Stimulated activated CD4-positive, alpha-beta T cell treated with anti-CD3 and anti-CD28 coated beads, Interleukin-1b, Interleukin-23, amount 100 ng/mL, for 4 hours (primary cell): ENCODE data around the gene SGPL1.

Experiments
- DNase-seq, 2 donors: peaks; one replicate each; pipeline ENCODE4 v3.0.0-alpha.2; 2020; ENCODE audit warnings: low read depth in 2 of 2

Gene SGPL1

GRCh38 chr10:70780772-70781171 is 35.0 kb upstream of the SGPL1 start:
- DNase-seq = no peak

DNA sequence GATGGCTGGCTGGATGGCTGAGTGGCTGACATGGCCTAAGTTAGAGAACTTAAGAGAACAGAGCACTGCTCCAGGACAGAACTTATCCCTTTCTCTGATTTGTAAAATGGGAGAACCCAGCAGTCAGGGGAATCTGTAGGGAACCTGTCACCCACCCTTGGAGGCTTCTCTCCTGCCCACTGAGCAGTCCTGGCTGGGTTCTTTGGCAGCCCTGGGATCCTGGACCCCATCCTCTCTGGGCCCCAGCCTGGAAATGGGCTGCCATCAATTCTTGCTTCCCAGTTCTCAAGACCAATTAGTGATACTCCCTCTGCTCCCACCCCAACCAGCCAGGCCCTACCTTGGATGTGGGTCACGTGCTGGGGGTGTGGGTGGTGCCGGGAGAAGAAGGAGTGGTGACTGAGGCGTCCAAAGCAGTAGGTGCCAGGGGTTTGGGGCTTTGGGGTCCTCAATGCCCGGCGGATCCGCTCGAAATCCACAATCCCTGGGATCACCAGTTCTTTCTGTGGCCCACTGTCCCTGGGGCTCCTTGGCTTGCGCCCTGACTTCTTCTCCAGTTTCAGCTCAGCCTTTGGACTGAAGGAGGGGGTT is 34.2 kb upstream of the SGPL1 start:
- no peak for DNase-seq

GRCh38 chr10:70782086-70782745 is 33.5 kb upstream of the SGPL1 start:
- no peak for DNase-seq

GRCh38 chr10:70782746-70783680 is 32.7 kb upstream of the SGPL1 start:
- DNase-seq = no peak

- DNase-seq = no peak
Measured at GRCh38 chr10:70784016-70784415, 31.7 kb upstream of the SGPL1 start.

GRCh38 chr10:70784471-70784870 is 31.3 kb upstream of the SGPL1 start:
- no peak for DNase-seq

DNA sequence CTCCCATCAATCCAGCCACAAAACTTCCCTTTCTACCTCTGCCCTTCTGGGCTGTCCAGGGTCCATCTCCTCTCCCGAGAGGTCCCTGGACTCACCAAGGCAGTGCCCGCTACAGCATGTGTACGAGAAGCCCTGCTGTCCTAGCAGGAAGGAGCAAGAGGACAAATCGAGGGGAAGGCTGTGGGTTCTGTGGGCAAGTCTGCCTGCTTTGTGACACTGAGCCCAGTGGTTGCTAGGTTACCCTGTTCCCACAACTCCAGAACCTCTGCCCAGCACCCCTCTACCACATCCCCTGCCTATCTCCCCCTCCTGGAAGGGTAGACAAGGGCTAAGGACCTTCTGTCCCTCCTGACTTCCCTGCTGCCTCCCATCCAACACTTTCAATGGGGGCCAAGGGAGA is 30.6 kb upstream of the SGPL1 start, which contains the start of gene TBATA:
Gene TBATA, minus strand, starts transcription at position 188 of the 400 bp plus-strand sequence. CDS start 1,998 bp downstream, outside the sequence.
- DNase-seq = no peak

GRCh38 chr10:70786799-70787415 is 28.8 kb upstream of the SGPL1 start:
- no peak for DNase-seq

GRCh38 chr10:70791386-70792039 is 24.2 kb upstream of the SGPL1 start:
- DNase-seq = no peak

DNA sequence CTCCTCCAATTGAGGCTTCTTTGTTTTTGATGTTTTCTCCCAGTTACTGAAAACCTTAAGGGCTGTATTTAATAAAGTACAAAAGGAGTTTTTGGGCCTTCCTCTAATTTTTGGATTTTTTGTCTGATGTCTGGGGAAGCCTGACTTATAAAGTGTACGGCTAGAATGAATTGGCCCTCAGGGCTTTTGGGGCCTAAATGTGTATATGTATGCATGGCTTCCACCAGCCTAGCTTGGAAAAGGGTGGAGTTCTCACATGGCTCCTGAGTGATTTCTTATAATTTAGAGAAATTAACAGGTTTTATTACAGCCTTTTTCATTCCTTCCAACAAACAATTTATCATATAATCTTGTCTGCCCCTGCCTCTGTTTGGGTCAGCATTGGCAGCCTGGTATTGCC is 20.1 kb upstream of the SGPL1 start:
- no peak for DNase-seq

DNA sequence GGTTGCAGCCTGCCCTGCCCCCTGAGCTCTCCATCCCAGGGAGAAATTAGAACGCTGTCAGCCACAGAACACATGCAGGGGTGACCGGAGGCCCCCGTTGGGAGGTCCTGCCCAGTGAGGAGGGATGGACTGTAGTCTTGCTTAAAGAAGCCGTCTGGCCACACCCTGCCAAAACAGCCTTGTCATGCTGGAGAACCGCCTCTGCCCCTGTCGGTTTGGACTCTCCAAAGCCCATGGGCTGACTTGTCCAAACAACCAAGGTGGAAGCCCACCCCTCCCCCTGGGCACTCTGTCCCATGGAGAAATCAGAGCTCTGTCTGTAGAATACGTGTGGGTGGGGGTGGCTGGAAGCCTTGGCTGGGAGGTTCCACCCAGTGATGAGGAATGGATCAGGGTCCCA is 17.9 kb upstream of the SGPL1 start:
- no peak for DNase-seq

DNA sequence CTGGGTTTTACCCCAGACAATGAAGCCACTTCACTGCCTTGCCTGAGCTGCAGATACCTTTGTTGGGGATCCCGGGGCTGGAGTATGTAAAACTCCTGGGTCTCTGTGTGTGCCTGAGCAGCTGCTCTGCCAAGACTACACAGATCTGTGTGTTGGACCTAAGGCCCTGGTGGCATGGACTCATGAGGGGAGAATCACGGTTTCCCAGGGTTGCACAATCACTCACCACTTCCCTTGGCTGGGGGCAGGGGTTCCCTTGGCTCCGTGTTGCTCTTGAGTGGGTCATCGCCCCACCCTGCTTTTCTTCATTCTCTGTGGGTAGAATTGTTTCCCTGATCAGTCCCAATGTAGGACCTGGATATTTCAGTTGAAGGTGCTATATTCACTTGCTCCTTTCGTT is 16.6 kb upstream of the SGPL1 start:
- DNase-seq = no peak

- no peak for DNase-seq
Measured at GRCh38 chr10:70801854-70802253, 13.9 kb upstream of the SGPL1 start.

DNA sequence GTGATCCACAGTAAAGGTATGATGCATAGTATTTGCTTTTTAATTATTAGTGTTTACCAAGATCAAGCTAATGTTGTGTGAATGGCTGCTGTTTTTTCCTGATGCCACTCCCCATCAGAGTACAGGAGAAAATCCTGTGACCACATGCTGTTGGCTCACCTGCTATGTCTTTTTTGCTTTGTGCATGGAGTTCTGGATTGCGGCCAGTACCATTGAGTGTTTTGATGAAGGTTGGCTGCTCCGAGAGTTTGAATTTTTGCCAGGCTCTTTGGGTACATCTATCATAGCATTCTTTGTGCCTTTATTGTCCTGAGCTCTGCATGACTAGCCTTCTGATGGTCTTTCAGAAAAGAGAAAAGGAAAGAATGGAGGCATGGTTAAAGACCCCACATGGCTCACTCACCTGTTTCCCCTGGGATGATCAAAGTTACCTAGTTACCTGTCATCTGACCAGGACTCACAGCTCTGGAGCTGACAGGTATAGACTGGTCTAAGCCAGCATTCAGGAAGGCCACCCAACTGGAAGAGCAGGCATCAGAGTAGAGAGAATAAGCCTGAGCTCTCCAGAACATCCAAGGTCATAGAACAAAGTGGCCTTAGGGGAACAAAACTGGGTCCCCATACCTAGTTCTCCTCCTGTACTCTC is 11.8 kb upstream of the SGPL1 start:
- DNase-seq = no peak

GRCh38 chr10:70804421-70804808 is 11.3 kb upstream of the SGPL1 start:
- no peak for DNase-seq

- no peak for DNase-seq
Measured at GRCh38 chr10:70805619-70806215, 10.0 kb upstream of the SGPL1 start.

DNA sequence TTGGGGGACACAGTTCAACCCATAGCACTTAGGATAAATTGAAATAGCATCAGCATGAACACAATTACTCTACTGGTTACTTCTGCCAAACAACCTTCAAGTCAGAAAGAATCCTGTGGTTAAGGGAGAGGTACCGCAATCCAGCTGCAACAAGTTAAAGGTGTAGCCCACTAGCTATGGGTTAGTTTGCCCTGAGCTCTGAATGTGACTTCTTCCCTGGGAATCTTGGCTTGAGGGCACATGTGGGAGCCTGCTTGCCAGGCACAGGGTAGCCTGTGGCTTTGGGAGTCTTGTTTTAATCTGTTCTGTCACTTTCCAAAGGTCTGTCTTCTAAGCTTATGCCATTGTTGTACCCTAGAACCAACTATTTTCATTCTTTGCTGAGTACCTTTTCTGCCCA is 8.9 kb upstream of the SGPL1 start:
- DNase-seq = no peak

DNA sequence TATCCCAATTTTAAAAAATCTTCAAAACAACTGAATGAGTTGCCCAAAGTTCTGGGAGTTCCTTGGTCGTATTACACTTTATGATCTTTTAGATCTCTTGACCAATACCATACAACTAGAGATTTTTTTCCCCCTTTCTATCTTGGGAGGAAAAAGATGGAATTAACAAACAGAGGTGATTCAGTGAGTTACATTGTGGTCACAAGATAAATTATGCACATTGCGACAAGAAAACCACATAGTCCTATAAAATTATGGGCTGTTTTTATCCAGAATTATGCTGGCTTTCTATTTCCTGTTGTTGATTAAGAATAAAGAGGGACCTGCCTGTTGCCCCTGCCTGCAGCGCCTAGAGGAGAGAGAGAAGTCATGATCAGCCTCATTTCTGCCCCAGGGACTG is 8.2 kb upstream of the SGPL1 start:
- DNase-seq = no peak

DNA sequence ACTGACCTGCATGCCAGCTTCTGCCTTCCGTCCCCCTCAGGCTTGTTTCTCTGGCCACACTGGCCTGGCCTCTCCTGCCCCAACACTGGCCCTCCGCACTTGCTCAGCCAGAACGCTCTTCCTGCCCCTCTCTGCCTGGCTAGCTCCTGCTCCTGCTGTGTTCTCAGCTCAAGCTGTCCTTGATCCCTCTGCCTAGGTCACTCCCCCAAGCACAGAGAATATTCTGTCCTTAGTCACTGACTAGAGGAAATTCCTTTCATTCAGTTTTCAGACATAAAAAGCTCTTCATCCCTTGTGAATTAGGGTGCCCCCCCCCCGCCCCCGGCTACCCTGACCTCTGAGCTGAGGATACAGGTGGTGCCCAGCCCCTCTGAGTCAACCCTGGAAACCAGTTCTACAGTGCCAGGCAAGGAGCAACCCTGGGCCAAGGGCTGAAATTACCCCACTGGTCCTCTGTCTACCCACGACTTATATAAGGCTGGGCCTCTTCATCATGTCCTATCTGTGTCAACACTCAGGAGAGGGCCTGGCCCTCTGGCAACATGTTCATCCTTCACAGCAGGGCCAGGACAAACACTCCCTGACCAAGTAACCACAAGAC is 6.6 kb upstream of the SGPL1 start:
- DNase-seq = no peak

GRCh38 chr10:70809726-70810125 is 6.0 kb upstream of the SGPL1 start:
- DNase-seq = no peak
